Stimulated activated naive CD8-positive, alpha-beta T cell treated with anti-CD3 and anti-CD28 coated beads, Interleukin-15, Interleukin-2, amounts not matched to agents 100 U/mL and 50 U/mL, for 24 hours (primary cell): Measurements from ENCODE around the gene MRPS6.

ENCODE experiments used
- ATAC-seq: fragments of 150-1000 bp; cut with Tn5 transposase; one replicate; pipeline ENCODE4 v1.10.0; 2021
- DNase-seq: peaks from one replicate; pipeline ENCODE4 v3.0.0; 2021

The MRPS6 gene

GRCh38 chr21:34132926-34133325 lies 59.5 kb downstream of the MRPS6 start:
- DNase-seq (no peak), ATAC-seq (no peak)

- ATAC-seq (no peak), DNase-seq (no peak)
Observed at GRCh38 chr21:34133392-34133791, 60.0 kb downstream of the MRPS6 start.

- no peak for ATAC-seq
- no peak for DNase-seq
Observed at GRCh38 chr21:34133802-34134201, 60.4 kb downstream of the MRPS6 start.

- DNase-seq (no peak), ATAC-seq (peak; percentile 51)
Observed at GRCh38 chr21:34135330-34135729, 62.0 kb downstream of the MRPS6 start.

- ATAC-seq (no peak), DNase-seq (no peak)
Observed at GRCh38 chr21:34141373-34141772, 68.0 kb downstream of the MRPS6 start.

- no peak for ATAC-seq
- DNase-seq, result no peak
Observed at GRCh38 chr21:34143685-34144182, 70.4 kb downstream of the MRPS6 start.

- no peak for ATAC-seq
- DNase-seq, result no peak
Observed at GRCh38 chr21:34144224-34144623, 70.8 kb downstream of the MRPS6 start.

GRCh38 chr21:34147792-34148418 lies 74.5 kb downstream of the MRPS6 start:
- DNase-seq, result no peak

GRCh38 chr21:34148419-34148804 lies 75.0 kb downstream of the MRPS6 start:
- ATAC-seq, result no peak
- no peak for DNase-seq

More at GRCh38 chr21:34147792-34148418, 74.5 kb downstream of the MRPS6 start:
- no peak for ATAC-seq

- DNase-seq (no peak), ATAC-seq (no peak)
Observed at GRCh38 chr21:34148826-34149558, 75.6 kb downstream of the MRPS6 start.

GRCh38 chr21:34152500-34152899 lies 79.1 kb downstream of the MRPS6 start:
- DNase-seq (no peak), ATAC-seq (no peak)

GRCh38 chr21:34154878-34155277 lies 81.5 kb downstream of the MRPS6 start:
- no peak for DNase-seq
- ATAC-seq, result peak; percentile 59

- DNase-seq, result no peak
- ATAC-seq, result no peak
Observed at GRCh38 chr21:34156957-34157356, 83.6 kb downstream of the MRPS6 start.

GRCh38 chr21:34157521-34157920 lies 84.1 kb downstream of the MRPS6 start:
- ATAC-seq (no peak), DNase-seq (no peak)

GRCh38 chr21:34158866-34159835 lies 85.8 kb downstream of the MRPS6 start:
- DNase-seq, result no peak
- no peak for ATAC-seq

- DNase-seq (peak; percentile 23), ATAC-seq (no peak)
Observed at GRCh38 chr21:34166468-34166867, 93.1 kb downstream of the MRPS6 start.

- ATAC-seq (no peak), DNase-seq (no peak)
Observed at GRCh38 chr21:34170886-34171285, 97.5 kb downstream of the MRPS6 start.

- ATAC-seq, result no peak
- no peak for DNase-seq
Observed at GRCh38 chr21:34174470-34174869, 101.1 kb downstream of the MRPS6 start.

GRCh38 chr21:34176448-34176847 lies 103.1 kb downstream of the MRPS6 start:
- ATAC-seq (no peak), DNase-seq (no peak)

- DNase-seq, result no peak
- ATAC-seq, result no peak
Observed at GRCh38 chr21:34177919-34178567, 104.7 kb downstream of the MRPS6 start.

GRCh38 chr21:34179204-34179935 lies 106.0 kb downstream of the MRPS6 start:
- no peak for DNase-seq
- ATAC-seq, result no peak
